ENCODE results near the gene SCARF1.

- TF ChIP-seq CTCF (conservative IDR thresholded peaks at IDR 0.05) = no peak
- no peak for TF ChIP-seq EZH2 (IDR thresholded peaks at IDR 0.05; ENCODE audit: low read depth)
Observed at GRCh38 chr17:1645207-1646171, at the start of gene SCARF1.
